Gastrocnemius medialis (tissue), 4 donors: ENCODE data around the gene BBX. TPM values are rescaled to one million over a fixed set of nuclear protein-coding genes. Genes with fewer than 3 reads are reported as not detected.

Experiments
- ATAC-seq, 2 donors: fragments of 150-250 bp; one replicate each; pipeline ENCODE4 v1.9.1; 2016
- DNase-seq, 2 donors: peaks; one replicate each; pipeline ENCODE4 v3.0.0-alpha.2; 2019
- H3K27ac ChIP-seq, 4 donors: fragments of 200-600 bp; sonication (generic); 1 replicate in 1 of 4; 2 replicates in 3 of 4; pipeline ENCODE4 v1.5.1; 2016 to 2018; ENCODE audit warnings: mild to moderate bottlenecking in 2 of 4, moderate library complexity in 1 of 4
- H3K27me3 ChIP-seq, 3 donors: fragments of 200-600 bp; sonication (generic) in 2 of 3; 1 replicate in 1 of 3; 2 replicates in 2 of 3; pipeline versions ENCODE4 v1.5.1 to v1.6.0; 2016 to 2019; ENCODE audit warnings: mild to moderate bottlenecking in 1 of 3, moderate library complexity in 1 of 3
- H3K36me3 ChIP-seq, 2 donors: fragments of 200-600 bp; sonication (generic) in 1 of 2; one replicate each; pipeline ENCODE4 v1.5.1; 2017 to 2018
- H3K4me1 ChIP-seq, 2 donors: fragments of 200-600 bp; sonication (generic) in 1 of 2; one replicate each; pipeline ENCODE4 v1.5.1; 2016 to 2017; ENCODE audit warnings: mild to moderate bottlenecking in 2 of 2
- H3K4me3 ChIP-seq, 4 donors: fragments of 200-600 bp; sonication (generic) in 3 of 4; 1 replicate in 1 of 4; 2 replicates in 3 of 4; pipeline ENCODE4 v1.5.1; 2016 to 2019; ENCODE audit warnings: mild to moderate bottlenecking in 2 of 4
- H3K9me3 ChIP-seq, 3 donors: fragments of 200-600 bp; sonication (generic) in 2 of 3; 1 replicate in 1 of 3; 2 replicates in 2 of 3; pipeline ENCODE4 v1.5.1; 2016 to 2019
- POLR2A ChIP-seq, 2 donors: fragments of 450-650 bp; IDR thresholded peaks; one replicate each; pipeline ENCODE4 v1.6.1; 2017; ENCODE audit warnings: antibody characterized with exemption in 2 of 2, mild to moderate bottlenecking in 2 of 2, moderate library complexity in 2 of 2
- in situ Hi-C, 4 donors: fragments of 200-750 bp; cut with MboI; loops; one replicate each; pipeline versions ENCODE4 v1.15.0 to v1.8.0; 2017; ENCODE audit warnings: low sequenced_read_pairs in 4 of 4
- intact Hi-C: fragments of 100-400 bp; cut with DNase I; formaldehyde crosslinking; loops from one replicate; pipeline ENCODE4 v1.15.1; 2023; ENCODE audit warnings: low total_unique reads
- total RNA-seq, 4 donors: library from RNA; depleted of rRNA; stranded (reverse); fragments of >200 nt; gene quantifications; one replicate each; pipeline versions ENCODE4 v1.1.0 to v1.2.3, GENCODE V29; 2016
- TF ChIP-seq, protein P1 (sequence below), 5 experiments: fragments of 450-650 bp in 3 of 5; fragments of 200-600 bp in 2 of 5; sonication (generic) in 2 of 5; IDR thresholded peaks in 4 of 5; conservative IDR thresholded peaks in 1 of 5; 1 replicate in 4 of 5; 2 replicates in 1 of 5; pipeline ENCODE4 v1.5.1; 2016 to 2019; ENCODE audit warnings: antibody characterized with exemption in 5 of 5, mild to moderate bottlenecking in 3 of 5, moderate library complexity in 3 of 5

The BBX gene
- total RNA-seq, 4 donors from 2014 or later: 15.2 to 48.3 (median 20.1) TPM

DNA sequence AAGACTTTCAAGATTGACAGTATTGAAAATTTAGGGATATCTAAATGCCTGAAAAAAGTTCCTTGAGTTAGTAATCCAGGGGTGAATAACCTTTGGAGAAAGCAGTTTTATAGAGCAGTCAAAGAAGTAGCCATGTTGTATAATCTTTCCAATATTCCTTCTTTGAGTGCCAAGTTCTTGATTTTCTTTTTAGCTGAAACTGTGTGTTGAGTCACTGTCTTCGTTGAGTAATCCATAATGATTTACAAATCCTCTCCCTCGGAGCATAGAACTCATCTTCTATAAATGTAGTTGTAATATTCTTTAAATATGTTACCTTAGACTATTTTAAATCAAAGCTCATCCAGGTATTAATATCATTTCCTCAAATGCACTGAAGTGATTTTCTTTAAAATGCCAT, 135.2 kb downstream of the BBX start:
- TF ChIP-seq, protein P1, sequence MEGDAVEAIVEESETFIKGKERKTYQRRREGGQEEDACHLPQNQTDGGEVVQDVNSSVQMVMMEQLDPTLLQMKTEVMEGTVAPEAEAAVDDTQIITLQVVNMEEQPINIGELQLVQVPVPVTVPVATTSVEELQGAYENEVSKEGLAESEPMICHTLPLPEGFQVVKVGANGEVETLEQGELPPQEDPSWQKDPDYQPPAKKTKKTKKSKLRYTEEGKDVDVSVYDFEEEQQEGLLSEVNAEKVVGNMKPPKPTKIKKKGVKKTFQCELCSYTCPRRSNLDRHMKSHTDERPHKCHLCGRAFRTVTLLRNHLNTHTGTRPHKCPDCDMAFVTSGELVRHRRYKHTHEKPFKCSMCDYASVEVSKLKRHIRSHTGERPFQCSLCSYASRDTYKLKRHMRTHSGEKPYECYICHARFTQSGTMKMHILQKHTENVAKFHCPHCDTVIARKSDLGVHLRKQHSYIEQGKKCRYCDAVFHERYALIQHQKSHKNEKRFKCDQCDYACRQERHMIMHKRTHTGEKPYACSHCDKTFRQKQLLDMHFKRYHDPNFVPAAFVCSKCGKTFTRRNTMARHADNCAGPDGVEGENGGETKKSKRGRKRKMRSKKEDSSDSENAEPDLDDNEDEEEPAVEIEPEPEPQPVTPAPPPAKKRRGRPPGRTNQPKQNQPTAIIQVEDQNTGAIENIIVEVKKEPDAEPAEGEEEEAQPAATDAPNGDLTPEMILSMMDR (IDR thresholded peaks at IDR 0.05 in 4 of 5, conservative IDR thresholded peaks at IDR 0.05 in 1 of 5): no peak
- TF ChIP-seq POLR2A (IDR thresholded peaks at IDR 0.05): no peak
- H3K9me3 ChIP-seq: no peaks in the 10 kb centered on the region
- no peak overlapping the region for H3K27ac ChIP-seq
- intact Hi-C loops: loop anchor here (10.0 kb wide), 1 partner anchor 223 kb away; no protein-coding TSS in a partner anchor
- H3K4me1 ChIP-seq: peaks cover 29 to 42% of the 10 kb centered on the region in 2 donors
- in situ Hi-C loops: loop anchor here in 1 of 4 donors (25.0 kb wide), 1 partner anchor 421 kb away; no protein-coding TSS in a partner anchor
- no peak for ATAC-seq
- DNase-seq: no peak
- no peak overlapping the region for H3K4me3 ChIP-seq
- no peaks in the 10 kb centered on the region for H3K36me3 ChIP-seq
- no peaks in the 10 kb centered on the region for H3K27me3 ChIP-seq

GRCh38 chr3:107660306-107660976, 137.7 kb downstream of the BBX start:
- no peaks in the 10 kb centered on the region for H3K27me3 ChIP-seq
- intact Hi-C loops (loop anchor here (1.0 to 10.0 kb wide), 6 partner anchors 14 to 426 kb away; no protein-coding TSS in a partner anchor), in situ Hi-C loops (loop anchor here in 1 of 4 donors (25.0 kb wide), 1 partner anchor 423 kb away; no protein-coding TSS in a partner anchor)
- no peak overlapping the region for H3K4me3 ChIP-seq
- no peak overlapping the region for H3K27ac ChIP-seq
- ATAC-seq (no peak), DNase-seq (no peak)
- TF ChIP-seq POLR2A (IDR thresholded peaks at IDR 0.05): no peak
- TF ChIP-seq, protein P1 (IDR thresholded peaks at IDR 0.05 in 4 of 5, conservative IDR thresholded peaks at IDR 0.05 in 1 of 5): peak; percentile 14 to 66 (median 31)
- H3K36me3 ChIP-seq: no peaks in the 10 kb centered on the region
- H3K4me1 ChIP-seq: peaks cover 19 to 24% of the 10 kb centered on the region in 2 donors
- H3K9me3 ChIP-seq: no peaks in the 10 kb centered on the region

DNA sequence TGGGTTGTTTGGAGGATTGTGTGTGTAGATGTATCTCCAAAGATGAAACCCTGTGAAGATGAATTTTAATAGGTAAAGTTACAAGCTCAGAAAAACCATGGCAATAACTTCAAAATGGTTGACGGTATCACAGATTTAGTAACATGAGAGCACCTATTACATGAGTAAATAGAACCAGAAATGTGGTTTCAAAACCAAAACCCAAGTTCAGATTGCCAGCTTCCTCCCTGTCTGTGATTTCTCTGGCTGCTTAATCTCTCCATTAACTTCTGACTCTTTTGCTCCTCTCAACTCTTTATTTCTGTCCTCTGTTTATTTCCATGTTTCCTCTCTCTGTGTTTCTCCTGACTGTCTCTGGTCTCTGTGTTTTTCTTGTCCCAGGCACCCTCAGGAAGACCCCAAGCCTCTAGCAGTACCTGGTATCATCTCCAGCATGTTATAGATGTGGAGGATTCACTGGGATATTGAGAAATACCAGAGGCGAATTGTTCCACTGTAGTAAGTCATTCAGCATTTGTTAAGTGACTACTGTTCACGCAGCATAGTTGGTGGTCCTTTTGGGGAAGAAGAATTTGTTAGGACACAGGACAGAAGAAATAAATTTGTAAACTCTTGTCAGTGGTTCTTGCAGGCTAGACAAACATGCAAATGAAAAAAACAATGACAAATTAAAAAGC, 138.8 kb downstream of the BBX start:
- H3K4me1 ChIP-seq: peaks cover 19 to 24% of the 10 kb centered on the region in 2 donors
- DNase-seq: no peak
- peak overlapping the region in 2 of 4 donors; percentile 25 to 26 for H3K4me3 ChIP-seq
- no peak for TF ChIP-seq POLR2A (IDR thresholded peaks at IDR 0.05)
- TF ChIP-seq, protein P1 (IDR thresholded peaks at IDR 0.05 in 4 of 5, conservative IDR thresholded peaks at IDR 0.05 in 1 of 5): no peak
- in situ Hi-C loops (loop anchor here in 1 of 4 donors (25.0 kb wide), 1 partner anchor 424 kb away; no protein-coding TSS in a partner anchor), intact Hi-C loops (loop anchor here (2.0 to 10.0 kb wide), 5 partner anchors 13 to 427 kb away; no protein-coding TSS in a partner anchor)
- no peaks in the 10 kb centered on the region for H3K9me3 ChIP-seq
- peak in 1 of 2 donors; percentile 29 for ATAC-seq
- peak overlapping the region; percentile 14 to 57 (median 22) for H3K27ac ChIP-seq
- no peaks in the 10 kb centered on the region for H3K36me3 ChIP-seq
- H3K27me3 ChIP-seq: no peaks in the 10 kb centered on the region

GRCh38 chr3:107662124-107662507, 139.4 kb downstream of the BBX start:
- peaks cover 19 to 24% of the 10 kb centered on the region in 2 donors for H3K4me1 ChIP-seq
- in situ Hi-C loops: loop anchor here in 1 of 4 donors (25.0 kb wide), 1 partner anchor 425 kb away; no protein-coding TSS in a partner anchor
- H3K9me3 ChIP-seq: no peaks in the 10 kb centered on the region
- intact Hi-C loops: loop anchor here (5.0 to 10.0 kb wide), 4 partner anchors 87 to 427 kb away; no protein-coding TSS in a partner anchor
- H3K27me3 ChIP-seq: no peaks in the 10 kb centered on the region
- ATAC-seq (peak; percentile 41 to 68), DNase-seq (peak in 1 of 2 donors; percentile 21)
- peak overlapping the region in 2 of 4 donors; percentile 25 to 26 for H3K4me3 ChIP-seq
- peak overlapping the region in 3 of 4 donors; percentile 20 to 57 (median 25) for H3K27ac ChIP-seq
- TF ChIP-seq, protein P1 (IDR thresholded peaks at IDR 0.05 in 4 of 5, conservative IDR thresholded peaks at IDR 0.05 in 1 of 5): no peak
- no peak for TF ChIP-seq POLR2A (IDR thresholded peaks at IDR 0.05)
- H3K36me3 ChIP-seq: no peaks in the 10 kb centered on the region
